Heart right ventricle (tissue), 16 donors: ENCODE results near the gene TUBB2A. TPM values are rescaled to one million over a fixed set of nuclear protein-coding genes. Genes with fewer than 3 reads are reported as not detected.

ENCODE experiments used
- ATAC-seq, 8 donors: fragments of 200-7000 bp; cut with Tn5 transposase; one replicate each; pipeline ENCODE4 v1.9.1; 2020; ENCODE audit warnings: mild to moderate bottlenecking in 8 of 8, moderate library complexity in 8 of 8, moderate number of reproducible peaks in 1 of 8
- DNase-seq, 2 donors: peaks; one replicate each; pipeline ENCODE4 v3.0.0-alpha.2; 2020
- H3K27ac ChIP-seq, 10 donors: fragments of 200-600 bp; sonication (generic) in 2 of 10; one replicate each; pipeline versions ENCODE4 v1.5.0 to v1.8.0; 2020 to 2022; ENCODE audit warnings: mild to moderate bottlenecking in 3 of 10
- H3K27me3 ChIP-seq, 7 donors: fragments of 200-600 bp; one replicate each; pipeline ENCODE4 v1.8.0; 2021 to 2022; ENCODE audit warnings: mild to moderate bottlenecking in 2 of 7
- H3K36me3 ChIP-seq, 9 donors: fragments of 200-600 bp; sonication (generic) in 1 of 9; one replicate each; pipeline versions ENCODE4 v1.5.0 to v1.8.0; 2020 to 2022; ENCODE audit warnings: mild to moderate bottlenecking in 2 of 9
- H3K4me1 ChIP-seq, 9 donors: fragments of 200-600 bp; sonication (generic) in 1 of 9; one replicate each; pipeline versions ENCODE4 v1.5.0 to v1.8.0; 2020 to 2022; ENCODE audit warnings: mild to moderate bottlenecking in 4 of 9
- H3K4me3 ChIP-seq, 10 donors: fragments of 200-600 bp; sonication (generic) in 2 of 10; one replicate each; pipeline versions ENCODE4 v1.5.0 to v1.8.0; 2020 to 2022; ENCODE audit warnings: mild to moderate bottlenecking in 7 of 10, moderate library complexity in 2 of 10
- H3K9me3 ChIP-seq, 11 donors: fragments of 200-600 bp in 10 of 11; sonication (generic) in 2 of 11; one replicate each; pipeline versions ENCODE4 v1.5.0 to v1.8.0; 2013 to 2022; ENCODE audit warnings: mild to moderate bottlenecking in 2 of 11, control low read depth in 1 of 11, moderate library complexity in 1 of 11
- WGBS, 2 donors: extraction: QIAGEN DNeasy Blood & Tissue Kit; methylation state at CpG; one replicate each; pipeline ENCODE4 v1.1.7; 2013; ENCODE audit warnings: inconsistent platforms in 1 of 2; 5-methylcytosine and 5-hydroxymethylcytosine counted together
- intact Hi-C, 10 donors: fragments of 100-400 bp; cut with DNase I; formaldehyde crosslinking; loops; one replicate each; pipeline versions ENCODE4 v1.11.1 to v1.14.2; 2022
- polyA plus RNA-seq, 2 donors: library from polyadenylated mRNA; stranded (reverse); fragments of 200-250 nt; gene quantifications; one replicate each; pipeline ENCODE4 v1.2.3, GENCODE V29; 2013
- total RNA-seq, 10 donors: library from RNA; stranded (reverse); fragmentation: NEBNext Ultra II Directional in 3 of 10; extraction: Animal tissue kit (Norgen Biotek cat#: 25700) in 3 of 10; gene quantifications; one replicate each; pipeline versions ENCODE4 v1.2.1 to v1.2.4, GENCODE V29; 2021 to 2023
- TF ChIP-seq, protein P1 (sequence below), 9 donors: fragments of 200-600 bp; sonication (generic) in 2 of 9; IDR thresholded peaks; one replicate each; pipeline versions ENCODE4 v1.5.0 to v1.8.0; 2021 to 2022; ENCODE audit warnings: antibody characterized with exemption in 9 of 9, mild to moderate bottlenecking in 5 of 9, moderate library complexity in 1 of 9
- donor health status: Arrhythmogenic right ventricular cardiomyopathy.
- donor health status: ischemic (EF 13 %, LVEDD 7.1; RV severe dilation, severe dysfunction).
- donor health status: healthy with polysubstance abuse.
- donor health status: DM: no; HTN: yes; CAD: no.
- donor health status: DM: no; HTN: no; CAD: no.
- donor health status: ischemic (EF 25% LVEDD 6.9; RV normal size, moderate dysfunction).
- donor health status: ischemic (EF 25% LVEDD 5.7; RV mildly dilated, moderate dysfunction).
- donor health status: healthy.
- donor health status: DM: yes; HTN: yes; CAD: no.
- donor health status: Ischemic cardiomyopathy.
- donor health status: ischemic (EF 35%, LVEDD 5.7; RV mildly dilated, moderate dysfunction).
- donor health status: nonischemic (EF 11% LVEDD 7.7; RV severe dilation, severe dysfunction).
- donor health status: DM: yes; HTN: yes; CAD: no.
- donor health status: PGD.
- donor health status: ischemic (EF 29% LVEDD 5.4; RV normal size, mild dysfunction).
- donor health status: nonischemic (EF 23%, LVEDD 6.1; RV moderate dilation, normal function).

TUBB2A gene
- total and polyA plus RNA-seq, 12 donors, result 7.0 to 59.3 (median 17.5) TPM

DNA sequence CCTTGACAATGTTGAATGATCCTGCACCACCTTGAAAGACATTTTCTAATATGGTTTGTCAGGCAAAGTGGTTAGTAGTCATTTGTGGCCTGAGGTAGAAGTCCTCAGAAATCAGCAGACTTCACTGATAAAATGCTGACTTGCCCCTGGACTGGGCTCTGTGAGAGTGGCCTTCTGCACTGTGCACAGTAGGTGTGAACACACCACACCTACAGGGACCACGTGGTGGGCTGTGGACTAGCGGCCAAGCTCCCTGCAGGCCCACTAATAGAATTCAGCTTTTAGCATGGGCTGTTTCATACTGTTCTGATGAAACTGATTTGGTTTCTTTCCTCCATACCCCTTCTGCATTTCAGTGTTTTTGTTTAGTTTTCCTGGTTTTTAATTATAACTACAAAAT lies 31.5 kb downstream of the TUBB2A start:
- no peak for DNase-seq
- peaks cover 0 to 12% (median 0%) of the 10 kb centered on the region in 9 donors for H3K4me1 ChIP-seq
- H3K4me3 ChIP-seq, result no peak overlapping the region
- H3K9me3 ChIP-seq, result no peaks in the 10 kb centered on the region
- intact Hi-C loops, result loop anchor here in 9 of 10 donors (1.0 to 10.0 kb wide), 9 partner anchors 31 to 609 kb away; partner anchors contain the start of gene TUBB2A (in 1 of the 9)
- H3K36me3 ChIP-seq, result peaks cover 0 to 32% (median 0%) of the 10 kb centered on the region in 9 donors
- H3K27me3 ChIP-seq, result no peaks in the 10 kb centered on the region
- ATAC-seq, result no peak
- H3K27ac ChIP-seq, result peak overlapping the region in 1 of 10 donors; percentile 51
- WGBS, 2 donors, result 35 to 49% methylated on average over 2 of the region's 2 CpGs
- TF ChIP-seq, protein P1, sequence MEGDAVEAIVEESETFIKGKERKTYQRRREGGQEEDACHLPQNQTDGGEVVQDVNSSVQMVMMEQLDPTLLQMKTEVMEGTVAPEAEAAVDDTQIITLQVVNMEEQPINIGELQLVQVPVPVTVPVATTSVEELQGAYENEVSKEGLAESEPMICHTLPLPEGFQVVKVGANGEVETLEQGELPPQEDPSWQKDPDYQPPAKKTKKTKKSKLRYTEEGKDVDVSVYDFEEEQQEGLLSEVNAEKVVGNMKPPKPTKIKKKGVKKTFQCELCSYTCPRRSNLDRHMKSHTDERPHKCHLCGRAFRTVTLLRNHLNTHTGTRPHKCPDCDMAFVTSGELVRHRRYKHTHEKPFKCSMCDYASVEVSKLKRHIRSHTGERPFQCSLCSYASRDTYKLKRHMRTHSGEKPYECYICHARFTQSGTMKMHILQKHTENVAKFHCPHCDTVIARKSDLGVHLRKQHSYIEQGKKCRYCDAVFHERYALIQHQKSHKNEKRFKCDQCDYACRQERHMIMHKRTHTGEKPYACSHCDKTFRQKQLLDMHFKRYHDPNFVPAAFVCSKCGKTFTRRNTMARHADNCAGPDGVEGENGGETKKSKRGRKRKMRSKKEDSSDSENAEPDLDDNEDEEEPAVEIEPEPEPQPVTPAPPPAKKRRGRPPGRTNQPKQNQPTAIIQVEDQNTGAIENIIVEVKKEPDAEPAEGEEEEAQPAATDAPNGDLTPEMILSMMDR (IDR thresholded peaks at IDR 0.05), result no peak

DNA sequence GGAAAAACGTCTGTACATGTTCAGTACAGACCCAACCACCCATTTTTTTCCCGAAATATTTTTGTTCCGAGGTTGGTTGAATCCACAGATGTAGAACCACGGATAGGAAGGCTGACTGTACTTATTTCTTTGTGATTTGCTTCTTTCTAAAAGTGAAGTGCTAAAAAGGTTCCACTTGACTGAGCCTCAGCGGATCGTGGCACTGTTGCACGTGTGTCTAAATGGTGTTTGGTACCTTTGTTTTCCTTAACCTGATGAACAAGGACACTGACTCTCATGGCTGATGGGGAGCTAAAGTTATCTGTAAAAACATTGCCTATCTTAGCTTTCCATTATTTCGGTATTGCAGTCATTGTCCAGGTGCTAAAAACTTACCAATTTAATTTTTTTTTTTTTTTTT lies 32.7 kb downstream of the TUBB2A start:
- H3K4me3 ChIP-seq, result no peak overlapping the region
- no peak overlapping the region for H3K27ac ChIP-seq
- intact Hi-C loops, result loop anchor here in 6 of 10 donors (2.0 to 10.0 kb wide), 5 partner anchors 38 to 610 kb away; no protein-coding TSS in a partner anchor
- H3K36me3 ChIP-seq, result peaks cover 0 to 21% (median 0%) of the 10 kb centered on the region in 9 donors
- DNase-seq (no peak), ATAC-seq (no peak)
- H3K4me1 ChIP-seq, result peaks cover 0 to 13% (median under 1%) of the 10 kb centered on the region in 9 donors
- 86 to 88% methylated on average over 8 of the region's 8 CpGs for WGBS, 2 donors
- no peaks in the 10 kb centered on the region for H3K9me3 ChIP-seq
- no peaks in the 10 kb centered on the region for H3K27me3 ChIP-seq
- TF ChIP-seq, protein P1 (IDR thresholded peaks at IDR 0.05), result no peak

DNA sequence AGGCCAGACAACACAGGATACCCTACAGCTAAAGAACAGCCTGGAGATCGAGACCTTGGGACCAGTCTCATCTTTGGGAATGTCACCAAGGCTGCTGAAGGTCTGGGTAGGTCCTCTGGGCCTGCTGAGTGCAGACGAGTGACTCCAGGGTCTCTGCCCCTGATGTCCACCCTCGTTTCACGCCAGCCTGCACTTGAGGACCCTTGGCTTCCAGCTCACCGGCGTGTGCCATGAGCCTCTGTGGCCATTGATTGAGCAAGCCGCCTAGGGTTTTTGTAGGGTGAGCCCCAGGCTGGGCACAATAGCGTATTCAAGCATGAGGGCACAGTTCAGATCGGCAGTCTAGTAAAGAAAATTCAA lies 34.5 kb downstream of the TUBB2A start:
- H3K4me1 ChIP-seq, result peaks cover 0 to 23% (median 10%) of the 10 kb centered on the region in 9 donors
- 94 to 95% methylated on average over 9 of the region's 9 CpGs for WGBS, 2 donors
- intact Hi-C loops, result loop anchor here in 2 of 10 donors (10.0 kb wide), 1 partner anchor 612 kb away; no protein-coding TSS in a partner anchor
- peaks cover 0 to 2% (median 0%) of the 10 kb centered on the region in 9 donors for H3K36me3 ChIP-seq
- no peak overlapping the region for H3K4me3 ChIP-seq
- no peaks in the 10 kb centered on the region for H3K27me3 ChIP-seq
- ATAC-seq (no peak), DNase-seq (no peak)
- TF ChIP-seq, protein P1 (IDR thresholded peaks at IDR 0.05), result no peak
- H3K27ac ChIP-seq, result no peak overlapping the region
- H3K9me3 ChIP-seq, result no peaks in the 10 kb centered on the region

DNA sequence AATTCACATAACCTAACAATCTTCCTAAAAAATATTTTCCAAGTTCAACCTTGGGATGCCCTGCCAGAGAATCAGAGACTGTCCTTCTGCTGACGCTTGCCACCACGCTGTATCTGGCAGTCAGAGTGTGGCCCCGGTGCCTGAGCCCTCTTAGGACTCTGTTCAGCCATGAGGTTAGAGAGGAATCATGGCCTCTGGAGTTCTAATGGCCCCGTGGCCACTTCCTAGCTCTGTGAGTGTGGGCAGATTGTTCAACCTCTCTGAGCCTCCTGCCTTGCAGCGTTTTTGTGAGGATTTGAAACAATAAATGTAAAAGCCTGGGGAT lies 36.6 kb downstream of the TUBB2A start:
- no peak overlapping the region for H3K27ac ChIP-seq
- TF ChIP-seq, protein P1 (IDR thresholded peaks at IDR 0.05), result no peak
- peaks cover 0 to 18% (median 12%) of the 10 kb centered on the region in 9 donors for H3K4me1 ChIP-seq
- H3K4me3 ChIP-seq, result no peak overlapping the region
- 89 to 93% methylated on average over 5 of the region's 5 CpGs for WGBS, 2 donors
- DNase-seq, result no peak
- no peaks in the 10 kb centered on the region for H3K9me3 ChIP-seq
- no peak for ATAC-seq
- no peaks in the 10 kb centered on the region for H3K27me3 ChIP-seq
- intact Hi-C loops, result loop anchor here in 2 of 10 donors (10.0 kb wide), 1 partner anchor 614 kb away; no protein-coding TSS in a partner anchor
- peaks cover 0 to 2% (median 0%) of the 10 kb centered on the region in 9 donors for H3K36me3 ChIP-seq
